ENCODE data around the gene HINT2. TPM values are rescaled to one million over a fixed set of nuclear protein-coding genes. Genes with fewer than 3 reads are reported as not detected.

HINT2 gene
- total and polyA plus RNA-seq, 8 donors: 8.4 to 131 (median 21.0) TPM

- peaks cover 0 to 12% (median 4%) of the 10 kb centered on the region in 4 donors for H3K4me1 ChIP-seq
- no peak for TF ChIP-seq CTCF (IDR thresholded peaks at IDR 0.05)
- TF ChIP-seq EP300 (IDR thresholded peaks at IDR 0.05): no peak
- no peak for TF ChIP-seq POLR2A (IDR thresholded peaks at IDR 0.05)
- H3K9me3 ChIP-seq: no peaks in the 10 kb centered on the region
- WGBS, 5 donors: 79 to 92% (median 89%) methylated on average over 5 of the region's 5 CpGs
- H3K36me3 ChIP-seq: peaks cover 0 to 28% (median 17%) of the 10 kb centered on the region in 4 donors
- H3K27me3 ChIP-seq: peaks cover 0 to 43% (median 6%) of the 10 kb centered on the region in 3 donors
- DNase-seq: no peak
- H3K27ac ChIP-seq: no peak overlapping the region
- intact Hi-C loops (cut with DNase I; ENCODE audit: low total_unique reads): no loop called here
- H3K4me3 ChIP-seq: no peak overlapping the region
Observed at GRCh38 chr9:35856882-35857281, 42.0 kb upstream of the HINT2 start.

- Histone ChIP-seq H3K4me1 (peaks cover 0 to 12% (median 4%) of the 10 kb centered on the region in 4 donors), H3K4me3 (no peak overlapping the region), H3K9me3 (no peaks in the 10 kb centered on the region), H3K27ac (no peak overlapping the region), H3K27me3 (peaks cover 0 to 37% (median under 1%) of the 10 kb centered on the region in 3 donors), H3K36me3 (peaks cover 0 to 28% (median 17%) of the 10 kb centered on the region in 4 donors)
- TF ChIP-seq EP300 (IDR thresholded peaks at IDR 0.05) (no peak), CTCF (IDR thresholded peaks at IDR 0.05) (no peak), POLR2A (IDR thresholded peaks at IDR 0.05) (no peak), POLR2AphosphoS5 (IDR thresholded peaks at IDR 0.05) (no peak)
- WGBS, 5 donors: 51 to 78% (median 55%) methylated on average over 3 of the region's 3 CpGs
- no peak for DNase-seq
- intact Hi-C loops (cut with DNase I; ENCODE audit: low total_unique reads): no loop called here
Observed at GRCh38 chr9:35856206-35856605, 41.4 kb upstream of the HINT2 start.

GRCh38 chr9:35854091-35854762 is 39.4 kb upstream of the HINT2 start:
- no peak for TF ChIP-seq POLR2AphosphoS5 (IDR thresholded peaks at IDR 0.05)
- no peak for TF ChIP-seq EP300 (IDR thresholded peaks at IDR 0.05)
- TF ChIP-seq POLR2A (IDR thresholded peaks at IDR 0.05): no peak
- TF ChIP-seq CTCF (IDR thresholded peaks at IDR 0.05): no peak
- Histone ChIP-seq H3K4me3 (no peak overlapping the region), H3K9me3 (no peaks in the 10 kb centered on the region), H3K27me3 (peaks cover 0 to 17% (median 0%) of the 10 kb centered on the region in 3 donors), H3K36me3 (peaks cover 0 to 28% (median 17%) of the 10 kb centered on the region in 4 donors), H3K27ac (no peak overlapping the region), H3K4me1 (peaks cover 0 to under 1% (median 0%) of the 10 kb centered on the region in 4 donors)
- 84 to 93% (median 87%) methylated on average over 7 of the region's 7 CpGs for WGBS, 5 donors
- intact Hi-C loops (cut with DNase I; ENCODE audit: low total_unique reads): no loop called here
- no peak for DNase-seq

GRCh38 chr9:35852876-35853865 is 38.3 kb upstream of the HINT2 start:
- Histone ChIP-seq H3K9me3 (no peaks in the 10 kb centered on the region), H3K4me3 (no peak overlapping the region), H3K27me3 (peaks cover 0 to 17% (median 0%) of the 10 kb centered on the region in 3 donors), H3K4me1 (peaks cover 0 to 3% (median 0%) of the 10 kb centered on the region in 4 donors), H3K27ac (no peak overlapping the region), H3K36me3 (peaks cover 0 to 29% (median 19%) of the 10 kb centered on the region in 4 donors)
- intact Hi-C loops (cut with DNase I; ENCODE audit: low total_unique reads): no loop called here
- TF ChIP-seq EP300 (IDR thresholded peaks at IDR 0.05): no peak
- TF ChIP-seq POLR2AphosphoS5 (IDR thresholded peaks at IDR 0.05): no peak
- TF ChIP-seq POLR2A (IDR thresholded peaks at IDR 0.05): no peak
- no peak for TF ChIP-seq CTCF (IDR thresholded peaks at IDR 0.05)
- no peak for DNase-seq
- 86 to 94% (median 88%) methylated on average over 25 of the region's 25 CpGs for WGBS, 5 donors

Data from stomach (tissue), 9 donors.